ENCODE measurements around the gene OBI1.

The OBI1 gene

DNA sequence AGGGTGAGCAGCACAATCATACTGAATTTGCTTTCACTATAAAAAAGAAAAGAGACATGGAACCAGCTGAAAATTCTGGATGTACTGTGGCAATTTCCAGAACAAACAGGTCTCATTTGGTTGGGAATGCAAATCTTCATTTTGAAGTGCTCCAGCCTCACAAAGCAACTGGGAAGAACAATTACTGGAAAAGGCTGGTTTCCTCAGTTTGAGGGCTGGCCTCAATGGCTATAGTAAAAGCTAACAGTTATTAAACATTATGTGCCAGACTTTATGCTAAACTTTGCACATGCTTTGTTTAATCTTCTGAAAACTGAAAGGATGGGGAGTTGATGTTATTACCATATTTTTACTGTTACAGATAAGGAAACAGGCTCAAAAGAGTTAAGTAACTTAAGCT is 3.0 kb downstream of the OBI1 start:
- DNase-seq: no peak
- TF ChIP-seq EZH2phosphoT487 (IDR thresholded peaks at IDR 0.05; ENCODE audit: low read length) (no peak), EZH2 (optimal IDR thresholded peaks at IDR 0.05; ENCODE audit: low read depth, low read length) (no peak)
- TF ChIP-seq, protein P1, sequence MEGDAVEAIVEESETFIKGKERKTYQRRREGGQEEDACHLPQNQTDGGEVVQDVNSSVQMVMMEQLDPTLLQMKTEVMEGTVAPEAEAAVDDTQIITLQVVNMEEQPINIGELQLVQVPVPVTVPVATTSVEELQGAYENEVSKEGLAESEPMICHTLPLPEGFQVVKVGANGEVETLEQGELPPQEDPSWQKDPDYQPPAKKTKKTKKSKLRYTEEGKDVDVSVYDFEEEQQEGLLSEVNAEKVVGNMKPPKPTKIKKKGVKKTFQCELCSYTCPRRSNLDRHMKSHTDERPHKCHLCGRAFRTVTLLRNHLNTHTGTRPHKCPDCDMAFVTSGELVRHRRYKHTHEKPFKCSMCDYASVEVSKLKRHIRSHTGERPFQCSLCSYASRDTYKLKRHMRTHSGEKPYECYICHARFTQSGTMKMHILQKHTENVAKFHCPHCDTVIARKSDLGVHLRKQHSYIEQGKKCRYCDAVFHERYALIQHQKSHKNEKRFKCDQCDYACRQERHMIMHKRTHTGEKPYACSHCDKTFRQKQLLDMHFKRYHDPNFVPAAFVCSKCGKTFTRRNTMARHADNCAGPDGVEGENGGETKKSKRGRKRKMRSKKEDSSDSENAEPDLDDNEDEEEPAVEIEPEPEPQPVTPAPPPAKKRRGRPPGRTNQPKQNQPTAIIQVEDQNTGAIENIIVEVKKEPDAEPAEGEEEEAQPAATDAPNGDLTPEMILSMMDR (IDR thresholded peaks at IDR 0.05; ENCODE audit: low read length): no peak
- peaks cover 3% of the 10 kb centered on the region; the same call in 1 of the 2 replicates for H3F3A ChIP-seq (ENCODE audit: insufficient read depth, low read length)
- peaks cover 20% of the 10 kb centered on the region; the same call in 1 of the 2 replicates for H4K20me1 ChIP-seq (ENCODE audit: insufficient read depth, low read length)
- no peak overlapping the region for H3K9ac ChIP-seq (ENCODE audit: low read length)
- no peaks in the 10 kb centered on the region for H3K27me3 ChIP-seq (replicated peaks; ENCODE audit: insufficient read depth, low read length)
- no peaks in the 10 kb centered on the region for H3K9me3 ChIP-seq (replicated peaks; ENCODE audit: insufficient read depth, low read length)
- H3K79me2 ChIP-seq (ENCODE audit: low read length): peaks cover 78% of the 10 kb centered on the region
- no peak overlapping the region for H3K4me2 ChIP-seq (ENCODE audit: low read depth, low read length)
- no peak overlapping the region for H3K27ac ChIP-seq (ENCODE audit: low read length)
- H3K4me1 ChIP-seq (ENCODE audit: low read length): peaks cover 7% of the 10 kb centered on the region; the same call in 1 of the 2 replicates
- H2AFZ ChIP-seq (ENCODE audit: low read length): no peak overlapping the region
- H3K36me3 ChIP-seq (replicated peaks; ENCODE audit: insufficient read depth, low read length): no peaks in the 10 kb centered on the region
- no peaks in the 10 kb centered on the region for H3K9me2 ChIP-seq (replicated peaks; ENCODE audit: insufficient read depth, low read length)
- H3K4me3 ChIP-seq (ENCODE audit: low read length): no peak overlapping the region

DNA sequence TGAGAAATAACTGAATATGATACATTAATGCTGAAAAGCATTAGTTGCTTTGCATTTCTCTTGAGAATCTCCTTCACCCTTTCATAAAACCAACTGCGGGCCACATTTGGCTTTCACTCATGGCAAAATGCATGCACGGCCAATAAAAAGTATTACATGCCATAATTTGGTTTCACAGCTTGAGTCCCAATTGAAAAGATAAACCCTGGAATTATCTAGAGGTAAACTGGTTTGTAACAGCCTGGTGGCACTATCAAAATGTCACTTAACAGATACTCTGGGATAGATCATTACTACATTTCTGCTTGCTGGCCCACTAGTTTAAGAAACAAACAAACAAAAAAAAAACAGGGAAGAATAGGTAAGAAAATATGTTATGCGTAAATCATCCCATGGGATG is 3.9 kb downstream of the OBI1 start:
- TF ChIP-seq EZH2 (optimal IDR thresholded peaks at IDR 0.05; ENCODE audit: low read depth, low read length) (no peak), EZH2phosphoT487 (IDR thresholded peaks at IDR 0.05; ENCODE audit: low read length) (no peak)
- TF ChIP-seq, protein P1 (IDR thresholded peaks at IDR 0.05; ENCODE audit: low read length): no peak
- peaks cover 87% of the 10 kb centered on the region for H3K79me2 ChIP-seq (ENCODE audit: low read length)
- H3K9ac ChIP-seq (ENCODE audit: low read length): no peak overlapping the region
- no peak overlapping the region for H3K27ac ChIP-seq (ENCODE audit: low read length)
- peaks cover 20% of the 10 kb centered on the region; the same call in 1 of the 2 replicates for H4K20me1 ChIP-seq (ENCODE audit: insufficient read depth, low read length)
- no peak for DNase-seq
- H3K4me3 ChIP-seq (ENCODE audit: low read length): no peak overlapping the region
- H3K27me3 ChIP-seq (replicated peaks; ENCODE audit: insufficient read depth, low read length): no peaks in the 10 kb centered on the region
- no peak overlapping the region for H3K4me2 ChIP-seq (ENCODE audit: low read depth, low read length)
- no peaks in the 10 kb centered on the region for H3F3A ChIP-seq (ENCODE audit: insufficient read depth, low read length)
- H3K9me3 ChIP-seq (replicated peaks; ENCODE audit: insufficient read depth, low read length): no peaks in the 10 kb centered on the region
- H3K4me1 ChIP-seq (ENCODE audit: low read length): peaks cover 7% of the 10 kb centered on the region; the same call in 1 of the 2 replicates
- no peak overlapping the region for H2AFZ ChIP-seq (ENCODE audit: low read length)
- no peaks in the 10 kb centered on the region for H3K36me3 ChIP-seq (replicated peaks; ENCODE audit: insufficient read depth, low read length)
- H3K9me2 ChIP-seq (replicated peaks; ENCODE audit: insufficient read depth, low read length): no peaks in the 10 kb centered on the region

DNA sequence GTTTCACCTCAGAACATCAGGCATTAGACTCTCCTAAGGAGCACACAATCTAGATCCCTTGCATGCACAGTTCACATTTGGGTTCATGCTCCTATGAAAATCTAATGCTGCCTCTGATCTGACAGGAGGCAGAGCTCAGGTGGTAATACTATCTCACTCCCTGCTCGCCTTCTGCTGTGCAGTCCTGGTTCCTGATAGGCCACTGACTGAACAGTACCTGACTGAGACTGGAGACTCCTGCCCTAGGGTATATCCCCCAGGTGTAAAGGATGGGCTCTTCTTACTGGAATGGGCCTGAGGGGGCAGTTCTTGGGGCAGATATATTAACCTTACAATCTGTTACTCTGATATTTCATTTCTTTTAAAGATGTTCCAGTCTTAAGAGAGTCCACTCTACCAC is 6.3 kb downstream of the OBI1 start:
- Histone ChIP-seq H4K20me1 (ENCODE audit: insufficient read depth, low read length) (peaks cover 17% of the 10 kb centered on the region; the same call in 1 of the 2 replicates), H3K9me2 (replicated peaks; ENCODE audit: insufficient read depth, low read length) (no peaks in the 10 kb centered on the region), H3K4me2 (ENCODE audit: low read depth, low read length) (no peak overlapping the region), H3K9me3 (replicated peaks; ENCODE audit: insufficient read depth, low read length) (no peaks in the 10 kb centered on the region), H3K27ac (ENCODE audit: low read length) (no peak overlapping the region), H3K4me1 (ENCODE audit: low read length) (peaks cover 3% of the 10 kb centered on the region; the same call in 1 of the 2 replicates), H3K9ac (ENCODE audit: low read length) (no peak overlapping the region), H2AFZ (ENCODE audit: low read length) (no peak overlapping the region), H3K36me3 (replicated peaks; ENCODE audit: insufficient read depth, low read length) (no peaks in the 10 kb centered on the region), H3K79me2 (ENCODE audit: low read length) (peaks cover 97% of the 10 kb centered on the region), H3K4me3 (ENCODE audit: low read length) (no peak overlapping the region), H3F3A (ENCODE audit: insufficient read depth, low read length) (no peaks in the 10 kb centered on the region), H3K27me3 (replicated peaks; ENCODE audit: insufficient read depth, low read length) (no peaks in the 10 kb centered on the region)
- no peak for DNase-seq
- TF ChIP-seq, protein P1 (IDR thresholded peaks at IDR 0.05; ENCODE audit: low read length): no peak
- TF ChIP-seq EZH2 (optimal IDR thresholded peaks at IDR 0.05; ENCODE audit: low read depth, low read length) (no peak), EZH2phosphoT487 (IDR thresholded peaks at IDR 0.05; ENCODE audit: low read length) (no peak)

Data from MM.1S (cell line).